HL-60 (cell line): ENCODE measurements around the gene SETBP1.

Experiments used
- DNase-seq, 2 experiments: peaks; one replicate each; pipeline ENCODE4 v3.0.0-alpha.2; 2010 to 2020; ENCODE audit warnings: low read depth in 1 of 2, low spot score in 1 of 2
- H3K27ac ChIP-seq: fragments of 250-450 bp; sonication (Bioruptor Pico); replicated peaks from 2 replicates; pipeline ENCODE4 v1.5.1; 2020; ENCODE audit warnings: mild to moderate bottlenecking, moderate library complexity
- H3K27me3 ChIP-seq: fragments of 250-450 bp; sonication (Bioruptor Pico); 2 replicates; pipeline ENCODE4 v1.5.1; 2021; ENCODE audit warnings: mild to moderate bottlenecking, moderate library complexity; ENCODE audit not compliant: insufficient read depth, poor library complexity, severe bottlenecking
- H3K4me3 ChIP-seq: replicated peaks from 2 replicates; pipeline ENCODE4 v1.5.1; 2011; ENCODE audit warnings: mild to moderate bottlenecking, control low read depth, low read length; ENCODE audit not compliant: insufficient read depth
- GABPA ChIP-seq: IDR thresholded peaks from 2 replicates; pipeline ENCODE4 v1.6.1; 2012; ENCODE audit warnings: low read depth
- POLR2AphosphoS5 ChIP-seq: IDR thresholded peaks from 2 replicates; pipeline ENCODE4 v1.6.1; 2012; ENCODE audit warnings: low read depth
- SPI1 ChIP-seq: IDR thresholded peaks from 2 replicates; pipeline ENCODE4 v1.6.1; 2012; ENCODE audit warnings: low read depth, mild to moderate bottlenecking, borderline replicate concordance
- TF ChIP-seq, protein P1 (sequence below): IDR thresholded peaks from 2 replicates; pipeline ENCODE4 v1.6.1; 2012; ENCODE audit warnings: low read depth; ENCODE audit not compliant: insufficient replicate concordance
- TF ChIP-seq, protein P2 (sequence below): IDR thresholded peaks from one replicate; pipeline ENCODE4 v1.5.1; 2011; ENCODE audit warnings: low read length, control low read depth, inconsistent platforms; ENCODE audit not compliant: insufficient read depth

SETBP1 gene

GRCh38 chr18:44795241-44795640, 114.6 kb downstream of the SETBP1 start:
- TF ChIP-seq, protein P1, sequence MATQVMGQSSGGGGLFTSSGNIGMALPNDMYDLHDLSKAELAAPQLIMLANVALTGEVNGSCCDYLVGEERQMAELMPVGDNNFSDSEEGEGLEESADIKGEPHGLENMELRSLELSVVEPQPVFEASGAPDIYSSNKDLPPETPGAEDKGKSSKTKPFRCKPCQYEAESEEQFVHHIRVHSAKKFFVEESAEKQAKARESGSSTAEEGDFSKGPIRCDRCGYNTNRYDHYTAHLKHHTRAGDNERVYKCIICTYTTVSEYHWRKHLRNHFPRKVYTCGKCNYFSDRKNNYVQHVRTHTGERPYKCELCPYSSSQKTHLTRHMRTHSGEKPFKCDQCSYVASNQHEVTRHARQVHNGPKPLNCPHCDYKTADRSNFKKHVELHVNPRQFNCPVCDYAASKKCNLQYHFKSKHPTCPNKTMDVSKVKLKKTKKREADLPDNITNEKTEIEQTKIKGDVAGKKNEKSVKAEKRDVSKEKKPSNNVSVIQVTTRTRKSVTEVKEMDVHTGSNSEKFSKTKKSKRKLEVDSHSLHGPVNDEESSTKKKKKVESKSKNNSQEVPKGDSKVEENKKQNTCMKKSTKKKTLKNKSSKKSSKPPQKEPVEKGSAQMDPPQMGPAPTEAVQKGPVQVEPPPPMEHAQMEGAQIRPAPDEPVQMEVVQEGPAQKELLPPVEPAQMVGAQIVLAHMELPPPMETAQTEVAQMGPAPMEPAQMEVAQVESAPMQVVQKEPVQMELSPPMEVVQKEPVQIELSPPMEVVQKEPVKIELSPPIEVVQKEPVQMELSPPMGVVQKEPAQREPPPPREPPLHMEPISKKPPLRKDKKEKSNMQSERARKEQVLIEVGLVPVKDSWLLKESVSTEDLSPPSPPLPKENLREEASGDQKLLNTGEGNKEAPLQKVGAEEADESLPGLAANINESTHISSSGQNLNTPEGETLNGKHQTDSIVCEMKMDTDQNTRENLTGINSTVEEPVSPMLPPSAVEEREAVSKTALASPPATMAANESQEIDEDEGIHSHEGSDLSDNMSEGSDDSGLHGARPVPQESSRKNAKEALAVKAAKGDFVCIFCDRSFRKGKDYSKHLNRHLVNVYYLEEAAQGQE: no peak
- no peak for TF ChIP-seq SPI1
- no peak for DNase-seq
- H3K27ac ChIP-seq: no peak overlapping the region
- no peak overlapping the region for H3K4me3 ChIP-seq
- H3K27me3 ChIP-seq: peaks cover 10% of the 10 kb centered on the region

DNA sequence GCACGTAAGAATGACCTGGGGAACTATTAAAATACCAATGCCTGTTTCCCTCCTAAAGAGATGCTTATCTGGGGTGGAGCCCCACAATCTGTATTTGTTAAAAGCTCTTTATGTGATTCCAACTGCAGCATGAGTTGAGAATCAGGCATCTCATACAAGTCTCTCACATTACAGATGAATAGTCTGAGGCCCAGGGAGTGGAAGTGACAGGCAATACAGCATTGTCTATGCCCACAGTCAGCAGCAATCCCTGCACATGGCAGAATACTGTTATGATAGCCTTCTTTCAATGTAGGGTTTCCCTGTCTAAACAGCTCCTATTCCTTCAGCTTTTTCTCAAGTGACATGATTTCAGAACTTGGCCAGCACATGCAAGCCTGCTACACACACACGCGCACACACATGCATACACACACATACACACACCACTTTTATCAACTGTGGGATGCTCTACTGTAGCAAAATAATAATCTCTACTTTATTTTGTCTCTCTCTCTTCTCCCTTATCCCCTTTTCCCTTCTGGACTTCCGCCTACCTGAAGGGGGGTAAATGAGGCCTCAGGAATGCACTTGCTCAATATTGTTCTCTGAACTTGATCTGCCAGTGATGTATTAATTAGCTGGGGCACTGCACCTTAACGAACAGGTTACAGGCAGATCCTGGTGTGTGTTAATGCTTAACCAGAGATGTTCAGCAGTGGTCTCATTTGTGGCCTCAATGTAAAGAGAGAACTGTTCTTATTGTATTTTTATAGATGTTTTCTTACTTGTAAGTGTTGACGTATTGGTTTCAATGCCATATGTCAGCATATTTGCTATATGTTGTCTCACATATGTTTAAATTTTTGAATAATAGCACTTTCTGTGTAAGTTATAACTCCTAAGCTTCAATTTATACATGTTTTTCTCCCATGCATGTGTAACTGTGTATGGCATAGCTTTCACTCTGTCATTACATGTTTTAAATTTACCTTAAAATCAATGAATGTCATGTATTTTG, 116.0 kb downstream of the SETBP1 start:
- no peak overlapping the region for H3K4me3 ChIP-seq
- no peak for DNase-seq
- no peak overlapping the region for H3K27ac ChIP-seq
- TF ChIP-seq POLR2AphosphoS5: no peak
- TF ChIP-seq GABPA: no peak
- TF ChIP-seq SPI1: no peak
- TF ChIP-seq, protein P1: no peak
- TF ChIP-seq, protein P2, sequence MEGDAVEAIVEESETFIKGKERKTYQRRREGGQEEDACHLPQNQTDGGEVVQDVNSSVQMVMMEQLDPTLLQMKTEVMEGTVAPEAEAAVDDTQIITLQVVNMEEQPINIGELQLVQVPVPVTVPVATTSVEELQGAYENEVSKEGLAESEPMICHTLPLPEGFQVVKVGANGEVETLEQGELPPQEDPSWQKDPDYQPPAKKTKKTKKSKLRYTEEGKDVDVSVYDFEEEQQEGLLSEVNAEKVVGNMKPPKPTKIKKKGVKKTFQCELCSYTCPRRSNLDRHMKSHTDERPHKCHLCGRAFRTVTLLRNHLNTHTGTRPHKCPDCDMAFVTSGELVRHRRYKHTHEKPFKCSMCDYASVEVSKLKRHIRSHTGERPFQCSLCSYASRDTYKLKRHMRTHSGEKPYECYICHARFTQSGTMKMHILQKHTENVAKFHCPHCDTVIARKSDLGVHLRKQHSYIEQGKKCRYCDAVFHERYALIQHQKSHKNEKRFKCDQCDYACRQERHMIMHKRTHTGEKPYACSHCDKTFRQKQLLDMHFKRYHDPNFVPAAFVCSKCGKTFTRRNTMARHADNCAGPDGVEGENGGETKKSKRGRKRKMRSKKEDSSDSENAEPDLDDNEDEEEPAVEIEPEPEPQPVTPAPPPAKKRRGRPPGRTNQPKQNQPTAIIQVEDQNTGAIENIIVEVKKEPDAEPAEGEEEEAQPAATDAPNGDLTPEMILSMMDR: no peak
- peaks cover 4% of the 10 kb centered on the region for H3K27me3 ChIP-seq

GRCh38 chr18:44798433-44799048, 117.9 kb downstream of the SETBP1 start:
- H3K27me3 ChIP-seq: no peaks in the 10 kb centered on the region
- no peak overlapping the region for H3K4me3 ChIP-seq
- no peak for DNase-seq
- TF ChIP-seq GABPA: no peak
- TF ChIP-seq SPI1: peak; percentile 69
- TF ChIP-seq, protein P1: peak; percentile 13
- no peak for TF ChIP-seq POLR2AphosphoS5
- H3K27ac ChIP-seq: no peak overlapping the region
